GM19467 (cell line): ENCODE measurements around the gene CACNA1D.

Experiments
- ATAC-seq: cut with Tn5 transposase; IDR thresholded peaks from one replicate; pipeline ENCODE4 v1.9.1; 2021; ENCODE audit warnings: mild to moderate bottlenecking, moderate library complexity; ENCODE audit not compliant: unreplicated experiment

CACNA1D gene

GRCh38 chr3:53708001-53708621, 213.7 kb downstream of the CACNA1D start:
- ATAC-seq: no peak

DNA sequence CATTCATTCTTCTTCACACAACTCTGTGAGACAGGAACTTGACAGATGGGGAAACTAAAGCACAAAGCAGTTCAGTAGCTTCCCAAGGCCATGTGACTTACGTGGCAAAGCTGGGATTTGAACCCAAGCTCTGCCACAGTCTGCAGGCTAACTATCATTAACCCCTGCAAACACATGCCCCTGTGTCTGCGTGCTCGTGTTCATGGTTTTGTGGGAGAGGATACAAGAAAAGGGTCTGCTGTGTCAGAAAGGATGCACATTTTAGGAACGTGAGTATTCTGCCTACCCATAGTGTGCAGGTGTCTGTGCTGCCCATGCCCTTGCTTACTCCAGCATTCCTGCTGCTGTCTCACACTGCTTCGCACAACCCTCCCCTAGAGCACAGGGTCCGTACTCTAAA, 214.8 kb downstream of the CACNA1D start:
- ATAC-seq: no peak

DNA sequence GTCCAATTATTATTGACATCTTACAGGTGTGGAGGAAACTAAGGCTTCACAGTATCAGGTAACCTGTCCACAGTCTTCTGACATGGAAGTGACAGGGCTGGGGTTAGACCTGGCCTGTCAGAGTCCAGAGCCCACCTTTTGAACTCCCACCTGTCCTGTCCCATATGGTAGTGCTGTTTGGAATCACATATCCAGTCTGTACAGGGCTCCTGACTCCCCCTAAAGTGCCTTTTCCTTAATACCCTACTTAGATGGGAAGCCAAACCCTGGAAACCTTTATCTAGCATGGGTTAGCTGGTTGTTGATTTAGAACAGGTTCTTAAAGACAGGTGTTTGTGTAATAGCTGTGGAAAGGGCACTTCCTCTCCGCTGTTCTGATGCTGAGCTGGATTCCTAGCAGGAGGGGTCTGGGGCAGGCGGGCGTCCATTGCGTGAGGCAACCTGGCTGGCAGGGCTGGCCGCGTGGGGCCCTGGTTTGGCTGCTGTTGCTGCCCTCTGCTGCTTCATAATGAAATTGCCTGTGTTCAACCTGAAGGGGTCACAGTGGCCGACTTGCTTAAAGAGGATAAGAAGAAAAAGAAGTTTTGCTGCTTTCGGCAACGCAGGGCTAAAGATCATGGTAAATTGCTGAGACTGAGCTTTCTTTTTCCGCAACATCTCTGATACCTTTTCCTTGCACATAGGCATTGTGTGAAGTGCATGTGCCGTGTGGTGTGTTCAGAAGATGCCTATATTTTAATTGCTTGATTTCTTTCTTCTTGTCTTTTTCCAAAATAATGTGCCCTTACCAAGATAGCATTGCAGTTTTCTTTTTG, 215.7 kb downstream of the CACNA1D start:
- ATAC-seq: no peak

DNA sequence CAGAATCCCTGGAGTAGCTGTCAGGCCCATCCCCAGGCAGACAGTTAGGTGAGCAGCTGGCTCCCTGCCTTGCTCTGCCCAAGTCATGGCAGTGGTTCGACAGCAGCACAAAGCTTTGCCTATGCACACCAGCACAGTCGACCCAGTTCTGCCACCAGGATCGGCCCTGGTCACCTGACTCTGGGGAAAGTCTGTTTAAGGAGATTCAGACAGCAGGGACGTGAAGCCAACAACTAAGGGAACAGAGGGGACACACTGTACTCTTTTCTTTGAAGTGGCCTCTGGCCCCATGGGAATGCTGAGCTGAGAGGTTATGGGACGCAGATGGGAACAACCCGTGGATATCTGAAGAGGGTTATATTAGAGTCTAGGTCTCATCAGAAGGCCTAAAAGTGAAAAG, 217.0 kb downstream of the CACNA1D start:
- no peak for ATAC-seq

- no peak for ATAC-seq
Observed at GRCh38 chr3:53712817-53713388, 218.5 kb downstream of the CACNA1D start.

- no peak for ATAC-seq
Observed at GRCh38 chr3:53713626-53714025, 219.2 kb downstream of the CACNA1D start.

DNA sequence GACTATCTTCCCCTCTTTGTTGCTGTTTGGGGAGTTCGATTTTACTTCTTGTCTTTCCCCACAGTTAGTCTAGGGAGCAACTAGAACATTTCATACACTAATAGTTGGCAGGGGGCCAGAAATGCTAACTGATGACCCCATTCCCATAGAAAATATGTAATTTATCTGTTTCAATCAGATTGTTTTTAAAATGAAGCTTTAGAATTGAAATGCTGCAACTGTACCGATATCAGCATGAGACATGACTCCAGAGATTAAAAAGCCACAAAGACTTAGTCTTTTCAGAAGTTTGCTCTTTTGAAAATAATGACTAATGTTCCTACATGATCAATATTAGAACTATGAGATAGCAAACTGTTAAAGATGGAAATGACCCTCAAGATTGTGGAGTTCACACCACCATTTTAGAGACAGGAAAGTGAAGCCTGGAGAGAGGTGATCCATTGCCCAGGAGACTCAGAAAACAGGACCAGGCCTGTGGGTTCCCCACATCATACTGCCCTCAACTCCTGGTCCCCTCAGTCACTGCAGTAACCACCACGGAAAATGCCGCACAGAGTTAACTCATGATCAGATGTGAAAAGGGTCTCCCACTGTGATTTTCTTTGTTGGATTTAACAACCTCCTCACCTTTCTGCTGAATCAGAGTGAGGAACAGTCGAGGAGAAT, 221.5 kb downstream of the CACNA1D start:
- no peak for ATAC-seq

GRCh38 chr3:53716998-53717397, 222.6 kb downstream of the CACNA1D start:
- no peak for ATAC-seq

- ATAC-seq: no peak
Observed at GRCh38 chr3:53718462-53718861, 224.1 kb downstream of the CACNA1D start.

- no peak for ATAC-seq
Observed at GRCh38 chr3:53719796-53720195, 225.4 kb downstream of the CACNA1D start.

GRCh38 chr3:53721187-53722119, 227.0 kb downstream of the CACNA1D start:
- no peak for ATAC-seq

GRCh38 chr3:53724566-53724965, 230.2 kb downstream of the CACNA1D start:
- no peak for ATAC-seq

DNA sequence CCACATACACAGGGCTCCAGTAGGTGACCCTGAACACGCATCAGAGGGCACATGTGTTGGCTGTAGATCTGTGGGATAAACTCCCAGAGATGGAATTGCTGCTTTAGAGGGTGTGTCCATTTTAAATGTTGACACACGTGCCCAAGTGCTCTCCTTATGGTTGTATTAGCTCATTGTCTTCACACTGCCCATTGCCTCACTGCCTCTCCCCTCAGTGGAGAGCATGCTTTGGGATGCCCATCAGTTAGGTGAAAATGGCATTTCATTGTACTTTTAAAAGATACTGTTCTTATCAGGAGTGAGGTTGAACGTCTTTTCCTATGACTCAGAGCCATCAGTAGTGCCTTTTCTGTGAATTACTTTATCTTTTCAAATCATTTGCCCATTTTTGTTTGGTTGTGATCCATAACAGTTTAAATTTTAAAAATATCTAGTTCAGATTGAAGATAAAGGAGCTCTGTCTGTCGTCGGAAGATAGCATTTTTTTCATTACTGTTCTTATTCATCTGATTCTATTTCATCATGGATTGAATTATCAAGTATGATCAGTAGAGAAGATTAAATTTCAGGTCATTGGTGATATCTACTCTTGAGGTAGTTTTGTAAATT, 231.1 kb downstream of the CACNA1D start:
- ATAC-seq: no peak

DNA sequence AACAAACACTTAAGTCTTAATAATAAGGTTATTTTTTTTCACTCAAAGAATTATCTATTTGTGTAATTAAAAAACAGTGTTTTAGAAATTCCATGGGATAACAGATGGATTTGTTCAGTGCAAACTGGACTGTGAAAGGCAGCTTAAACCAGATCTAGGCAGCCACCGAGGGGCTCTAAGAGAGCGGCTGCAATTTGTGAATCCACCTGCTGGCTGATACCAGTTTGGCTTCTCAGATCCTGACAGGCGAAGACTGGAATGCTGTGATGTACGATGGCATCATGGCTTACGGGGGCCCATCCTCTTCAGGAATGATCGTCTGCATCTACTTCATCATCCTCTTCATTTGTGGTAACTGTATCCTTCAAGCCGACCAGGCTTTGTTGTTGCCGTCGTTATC, 232.2 kb downstream of the CACNA1D start:
- no peak for ATAC-seq

GRCh38 chr3:53728606-53729005, 234.2 kb downstream of the CACNA1D start:
- no peak for ATAC-seq

- ATAC-seq: no peak
Observed at GRCh38 chr3:53729159-53729558, 234.7 kb downstream of the CACNA1D start.

DNA sequence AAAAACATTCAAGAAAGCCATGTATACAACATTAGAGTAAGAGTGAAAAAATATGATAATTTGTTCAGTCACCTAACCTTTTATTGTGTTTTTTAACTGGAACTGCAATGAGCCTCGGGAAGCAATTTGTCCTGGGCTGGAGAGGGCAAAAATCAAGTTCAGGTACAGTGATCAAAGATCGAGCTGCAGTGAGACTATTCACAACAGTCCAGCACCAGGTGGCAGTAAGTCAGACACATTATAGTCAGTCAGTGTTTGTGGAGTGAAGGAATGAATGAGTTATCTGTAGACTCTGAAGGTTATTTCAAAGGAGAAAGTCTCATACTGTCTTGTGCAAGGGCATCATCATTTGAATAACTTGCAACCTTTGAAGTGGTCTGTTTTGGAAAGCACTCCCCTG, 235.2 kb downstream of the CACNA1D start:
- ATAC-seq: no peak

- ATAC-seq: no peak
Observed at GRCh38 chr3:53730576-53730975, 236.2 kb downstream of the CACNA1D start.

- no peak for ATAC-seq
Observed at GRCh38 chr3:53731934-53732624, 237.7 kb downstream of the CACNA1D start.

DNA sequence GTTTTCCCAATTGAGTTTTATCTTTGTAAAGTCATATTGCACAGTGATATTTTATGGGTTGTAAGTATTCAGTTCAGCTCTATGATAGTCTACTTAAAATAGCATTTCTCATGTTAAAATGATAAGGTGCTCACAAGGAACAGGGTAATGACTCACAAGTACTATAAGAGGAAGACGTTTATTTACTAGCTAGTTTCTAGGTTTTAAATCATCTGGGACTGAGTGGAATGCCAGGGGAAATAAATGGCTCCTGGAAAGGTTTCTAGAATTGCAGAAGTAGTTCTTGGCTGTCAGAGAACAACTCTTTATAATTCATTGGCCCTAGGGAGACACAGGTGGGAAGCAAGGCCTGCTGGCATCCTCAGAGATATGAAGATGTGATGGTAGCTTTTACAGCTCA, 239.0 kb downstream of the CACNA1D start:
- no peak for ATAC-seq
